BJ (cell line): ENCODE data around the gene RRP1B. TPM values are rescaled to one million over a fixed set of nuclear protein-coding genes. Genes with fewer than 3 reads are reported as not detected.
"Not testable (repeated sequence)": the region's sequence is repeated elsewhere in the genome, so short reads cannot be mapped to it uniquely, and the experiment has no call there.

Source experiments
- CTCF ChIA-PET: fragments of 350-600 bp; formaldehyde crosslinking; extraction: SDS; loops from one replicate; lab custom pipeline; 2021; ENCODE audit warnings: antibody characterized with exemption, inconsistent platforms; lab: Yijun Ruan, JAX
- POLR2A ChIA-PET: fragments of 300-600 bp; sonication (Branson Sonifier 250); formaldehyde crosslinking; extraction: SDS; loops from one replicate; lab custom pipeline; 2021; ENCODE audit warnings: antibody characterized with exemption; lab: Charles Lee
- DNase-seq: peaks from one replicate; pipeline ENCODE4 v3.0.0-alpha.2; 2011; ENCODE audit warnings: low read depth
- H3K27me3 ChIP-seq: 2 replicates; pipeline ENCODE4 v1.6.0; 2011; ENCODE audit warnings: low read length; ENCODE audit not compliant: control insufficient read depth, insufficient read depth
- H3K36me3 ChIP-seq: 2 replicates; pipeline ENCODE4 v1.5.1; 2011; ENCODE audit warnings: low read length; ENCODE audit not compliant: control insufficient read depth, insufficient read depth
- H3K4me3 ChIP-seq: 2 replicates; pipeline ENCODE4 v1.5.1; 2011; ENCODE audit warnings: low read depth, mild to moderate bottlenecking, control low read depth, low read length
- polyA plus RNA-seq: library from polyadenylated mRNA; depleted of rRNA; stranded (reverse); fragments of >200 nt; gene quantifications from 2 replicates; pipeline ENCODE4 v1.2.3, GENCODE V29; 2011
- TF ChIP-seq, protein P1 (sequence below): IDR thresholded peaks from 2 replicates; pipeline ENCODE4 v1.5.1; 2011; ENCODE audit warnings: low read depth, mild to moderate bottlenecking, control low read depth, inconsistent platforms, low read length, moderate library complexity; ENCODE audit not compliant: insufficient read depth

The RRP1B gene
- polyA plus RNA-seq, 1 experiment: 11.6 TPM

DNA sequence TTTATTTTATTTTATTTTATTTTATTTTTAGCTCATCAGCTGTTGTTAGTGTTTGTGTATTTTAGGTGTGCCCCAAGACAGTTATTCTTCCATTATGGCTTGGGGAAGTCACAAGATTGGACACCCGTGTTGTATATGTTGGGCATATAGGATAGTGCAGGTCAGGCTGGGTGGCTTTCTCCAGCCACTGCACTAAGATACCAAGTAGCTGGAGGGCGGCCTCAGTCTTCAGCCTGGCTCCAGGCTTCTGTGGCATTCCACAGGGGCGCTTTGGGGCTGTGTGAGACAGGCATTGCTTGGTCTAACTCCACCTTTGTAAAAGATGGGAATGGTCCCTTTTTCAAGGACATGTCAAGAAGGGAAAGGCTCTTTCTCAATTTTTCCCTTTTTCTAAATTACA is 16.5 kb downstream of the RRP1B start:
- Histone ChIP-seq H3K27me3 (no peaks in the 10 kb centered on the region), H3K36me3 (peaks cover 16% of the 10 kb centered on the region), H3K4me3 (no peak overlapping the region)
- TF ChIP-seq, protein P1, sequence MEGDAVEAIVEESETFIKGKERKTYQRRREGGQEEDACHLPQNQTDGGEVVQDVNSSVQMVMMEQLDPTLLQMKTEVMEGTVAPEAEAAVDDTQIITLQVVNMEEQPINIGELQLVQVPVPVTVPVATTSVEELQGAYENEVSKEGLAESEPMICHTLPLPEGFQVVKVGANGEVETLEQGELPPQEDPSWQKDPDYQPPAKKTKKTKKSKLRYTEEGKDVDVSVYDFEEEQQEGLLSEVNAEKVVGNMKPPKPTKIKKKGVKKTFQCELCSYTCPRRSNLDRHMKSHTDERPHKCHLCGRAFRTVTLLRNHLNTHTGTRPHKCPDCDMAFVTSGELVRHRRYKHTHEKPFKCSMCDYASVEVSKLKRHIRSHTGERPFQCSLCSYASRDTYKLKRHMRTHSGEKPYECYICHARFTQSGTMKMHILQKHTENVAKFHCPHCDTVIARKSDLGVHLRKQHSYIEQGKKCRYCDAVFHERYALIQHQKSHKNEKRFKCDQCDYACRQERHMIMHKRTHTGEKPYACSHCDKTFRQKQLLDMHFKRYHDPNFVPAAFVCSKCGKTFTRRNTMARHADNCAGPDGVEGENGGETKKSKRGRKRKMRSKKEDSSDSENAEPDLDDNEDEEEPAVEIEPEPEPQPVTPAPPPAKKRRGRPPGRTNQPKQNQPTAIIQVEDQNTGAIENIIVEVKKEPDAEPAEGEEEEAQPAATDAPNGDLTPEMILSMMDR: no peak
- no peak for DNase-seq
- CTCF ChIA-PET: interaction anchor here (0.9 to 1.2 kb wide), 2 partner anchors 9 to 10 kb away, joined by 3 to 4 read pairs; no protein-coding TSS in a partner anchor
- POLR2A ChIA-PET: no interaction called here

DNA sequence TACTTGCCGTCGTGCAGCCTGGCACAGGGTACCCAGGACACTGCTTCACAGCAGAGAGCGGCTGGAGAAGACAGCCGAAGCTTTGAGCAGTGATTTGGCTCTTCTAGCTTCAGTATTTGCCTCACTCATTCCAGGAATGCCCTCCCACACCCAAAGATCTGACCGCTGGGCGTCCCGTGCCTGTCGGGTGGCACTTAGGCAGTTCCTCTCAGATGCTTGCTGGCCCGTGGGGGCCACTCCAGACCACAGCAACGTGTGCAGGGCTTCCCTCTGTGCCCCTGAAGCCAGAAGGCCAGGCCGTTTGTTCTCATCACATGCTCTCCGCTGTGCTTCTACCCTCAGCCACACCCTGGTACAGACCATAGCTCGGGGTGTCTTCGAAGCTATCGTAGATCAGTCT is 17.0 kb downstream of the RRP1B start:
- Histone ChIP-seq H3K36me3 (peaks cover 14% of the 10 kb centered on the region), H3K4me3 (no peak overlapping the region), H3K27me3 (no peaks in the 10 kb centered on the region)
- POLR2A ChIA-PET: no interaction called here
- CTCF ChIA-PET: interaction anchor here (1.1 to 1.2 kb wide), 2 partner anchors 10 to 26 kb away, joined by 3 read pairs; no protein-coding TSS in a partner anchor
- DNase-seq: no peak
- TF ChIP-seq, protein P1: no peak

DNA sequence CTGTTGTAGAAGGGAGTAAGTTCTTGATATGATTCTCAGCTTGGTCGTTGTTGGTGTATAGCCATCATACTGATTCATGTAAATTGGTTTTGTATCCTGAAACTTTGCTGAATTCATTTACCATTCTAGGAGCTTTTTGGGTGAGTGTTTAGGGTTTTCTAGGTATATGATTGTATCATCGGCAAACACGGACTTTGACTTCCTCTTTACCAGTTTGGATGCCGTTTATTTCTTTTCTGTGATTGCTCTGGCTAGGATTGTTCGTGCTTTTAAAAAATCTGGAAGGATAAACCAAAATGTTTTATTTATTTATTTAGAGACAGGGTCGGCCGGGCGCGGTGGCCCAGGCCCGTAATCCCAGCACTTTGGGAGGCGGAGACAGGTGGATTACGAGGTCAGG is 20.6 kb downstream of the RRP1B start:
- Histone ChIP-seq H3K36me3 (peaks cover 11% of the 10 kb centered on the region), H3K4me3 (no peak overlapping the region), H3K27me3 (no peaks in the 10 kb centered on the region)
- ChIA-PET POLR2A (no interaction called here), CTCF (no interaction called here)
- no peak for DNase-seq
- TF ChIP-seq, protein P1: no peak

DNA sequence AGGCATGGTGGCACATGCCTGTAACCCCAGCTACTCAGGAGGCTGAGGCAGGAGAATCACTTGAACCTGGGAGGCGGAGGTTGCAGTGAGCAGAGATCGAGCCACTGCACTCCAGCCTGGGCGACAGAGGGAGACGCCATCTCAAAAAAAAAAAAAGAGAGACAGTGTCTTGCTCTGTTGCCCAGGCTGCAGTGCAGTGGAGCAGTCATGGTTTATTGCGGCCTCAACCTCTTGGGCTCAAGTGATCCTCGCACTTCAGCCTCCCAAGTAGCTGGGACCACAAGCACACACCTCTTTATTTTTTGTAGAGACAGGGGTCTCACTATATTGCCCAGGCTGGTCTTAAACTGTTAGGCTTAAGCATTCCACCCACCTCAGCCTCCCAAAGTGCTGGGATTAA is 21.1 kb downstream of the RRP1B start:
- H3K27me3 ChIP-seq, H3K4me3 ChIP-seq, CTCF ChIA-PET, DNase-seq, POLR2A ChIA-PET: not testable (repeated sequence)
- H3K36me3 ChIP-seq: peaks cover 13% of the 10 kb centered on the region

DNA sequence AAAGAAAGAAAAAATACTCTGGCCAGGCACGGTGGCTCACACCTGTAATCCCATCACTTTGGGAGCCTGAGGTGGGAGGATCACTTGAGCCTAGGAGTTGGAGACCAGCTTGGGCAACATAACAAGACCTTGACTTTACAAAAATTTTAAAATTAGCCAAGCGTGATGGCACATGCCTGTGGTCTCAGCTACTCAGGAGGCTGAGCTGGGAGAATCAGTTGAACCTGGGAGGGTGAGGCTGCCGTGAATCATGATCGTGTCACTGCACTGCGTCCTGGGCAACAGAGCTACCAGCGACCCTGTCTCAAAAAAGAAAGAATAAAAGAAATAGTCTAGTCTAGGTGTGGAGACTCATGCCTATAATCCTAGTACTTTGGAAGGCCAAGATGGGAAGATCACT is 22.3 kb downstream of the RRP1B start:
- POLR2A ChIA-PET: no interaction called here
- CTCF ChIA-PET: no interaction called here
- TF ChIP-seq, protein P1: no peak
- no peaks in the 10 kb centered on the region for H3K27me3 ChIP-seq
- no peak for DNase-seq
- H3K4me3 ChIP-seq: no peak overlapping the region
- H3K36me3 ChIP-seq: peaks cover 11% of the 10 kb centered on the region

DNA sequence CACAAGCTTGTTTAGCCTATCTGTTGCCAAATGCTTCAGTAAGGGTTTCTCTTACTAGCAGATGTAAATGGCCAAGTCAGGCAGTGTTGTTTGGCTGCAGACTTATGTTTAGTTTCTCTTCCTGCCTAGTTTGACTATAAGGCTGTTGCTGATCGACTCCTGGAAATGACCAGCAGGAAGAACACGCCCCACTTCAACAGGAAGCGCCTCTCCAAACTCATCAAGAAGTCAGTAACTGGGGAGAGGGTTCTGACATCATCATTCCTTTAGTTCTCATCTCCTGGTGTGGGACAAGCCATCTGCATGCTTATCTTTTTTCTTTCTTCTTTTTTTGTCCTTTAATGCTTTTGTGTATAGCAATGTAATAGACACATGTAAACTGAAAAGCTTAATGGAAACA is 25.1 kb downstream of the RRP1B start:
- ChIA-PET CTCF (interaction anchor here (1.8 kb wide), 1 partner anchor 10 kb away, joined by 3 read pairs; no protein-coding TSS in a partner anchor), POLR2A (no interaction called here)
- DNase-seq: no peak
- Histone ChIP-seq H3K27me3 (no peaks in the 10 kb centered on the region), H3K4me3 (no peak overlapping the region), H3K36me3 (peaks cover 23% of the 10 kb centered on the region)
- TF ChIP-seq, protein P1: no peak
